ENCODE results near the gene MEIOC.
"Not testable (repeated sequence)": the region's sequence is repeated elsewhere in the genome, so short reads cannot be mapped to it uniquely, and the experiment has no call there.

The MEIOC gene

DNA sequence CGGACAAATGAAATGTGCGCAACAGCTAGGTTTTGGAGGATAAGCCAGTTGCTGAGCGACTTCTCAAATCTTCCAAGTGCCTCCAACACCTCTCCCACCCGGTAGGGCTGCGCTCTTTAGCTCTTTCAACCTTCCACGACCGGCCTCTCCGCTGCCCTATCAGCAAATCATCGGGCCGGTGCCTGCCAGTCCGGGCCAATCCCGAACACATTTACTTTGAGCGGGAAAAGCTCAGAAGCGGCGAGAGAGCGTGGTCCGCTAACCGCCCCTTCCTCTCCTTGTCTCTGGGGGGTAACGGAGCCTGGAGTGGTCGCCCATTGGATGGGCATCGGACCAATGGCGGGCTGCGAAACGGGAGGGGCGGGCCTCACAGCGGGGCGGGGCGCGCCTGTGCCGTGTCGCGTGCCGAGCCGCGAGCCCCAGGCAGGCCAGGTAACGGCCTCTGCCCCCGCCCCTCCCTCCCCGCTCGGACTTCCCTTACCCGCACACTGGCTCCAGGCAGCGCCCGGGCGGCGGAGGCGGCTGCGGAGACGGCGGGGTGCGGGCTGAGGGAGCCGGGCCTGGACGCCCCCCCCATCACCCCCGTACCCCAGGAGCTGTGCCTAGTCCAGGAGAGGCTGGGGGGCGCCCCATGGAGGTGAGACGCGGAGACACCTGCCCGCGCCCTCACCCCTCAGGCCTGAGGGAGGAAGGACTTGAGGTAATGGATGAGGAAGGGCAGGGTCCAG, at the start of gene MEIOC:
TSS of gene MEIOC (plus strand) at position 486 of the 728 bp plus-strand sequence. CDS start at position 632, 146 bp downstream.
- peak; percentile 60 for DNase-seq

GRCh38 chr17:44606658-44607057, 49.6 kb upstream of the MEIOC start:
- DNase-seq = no peak

- DNase-seq = no peak
Observed at GRCh38 chr17:44607836-44608690, 48.2 kb upstream of the MEIOC start.

DNA sequence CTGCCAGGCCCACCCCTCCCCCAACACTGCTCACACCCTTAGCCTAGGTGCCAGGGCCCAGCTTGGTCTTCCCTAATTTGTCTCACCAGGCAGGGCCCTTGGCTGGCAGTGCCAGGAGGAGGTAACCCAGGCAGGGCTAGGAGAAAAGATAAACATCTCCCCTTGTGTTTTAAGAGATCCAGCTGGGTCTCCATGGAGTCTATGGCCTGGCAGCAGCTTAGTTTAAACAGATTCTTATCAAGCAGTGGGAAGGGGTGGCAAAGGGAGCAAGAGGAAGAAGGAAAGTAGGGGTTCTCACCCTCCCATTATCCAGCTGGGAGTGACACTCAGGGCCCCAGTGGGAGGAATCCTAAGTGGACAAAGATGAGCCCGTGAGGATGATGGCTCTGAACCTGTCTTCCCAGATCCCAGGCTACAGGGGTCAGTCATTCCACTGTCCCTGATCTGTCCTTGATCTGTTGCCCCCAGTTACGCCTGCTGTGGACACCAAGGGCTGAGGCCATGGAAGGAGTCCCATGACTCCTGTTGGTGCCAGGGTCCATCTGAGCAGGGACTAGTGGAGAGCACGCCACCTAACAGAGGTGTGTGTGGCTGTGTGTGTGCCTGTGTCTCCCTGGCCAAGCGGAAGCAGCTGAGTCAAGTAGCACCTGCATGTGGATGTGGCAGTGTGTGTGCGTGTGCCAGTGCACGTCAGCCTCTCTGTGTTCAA, 47.4 kb upstream of the MEIOC start:
- no peak for DNase-seq

DNA sequence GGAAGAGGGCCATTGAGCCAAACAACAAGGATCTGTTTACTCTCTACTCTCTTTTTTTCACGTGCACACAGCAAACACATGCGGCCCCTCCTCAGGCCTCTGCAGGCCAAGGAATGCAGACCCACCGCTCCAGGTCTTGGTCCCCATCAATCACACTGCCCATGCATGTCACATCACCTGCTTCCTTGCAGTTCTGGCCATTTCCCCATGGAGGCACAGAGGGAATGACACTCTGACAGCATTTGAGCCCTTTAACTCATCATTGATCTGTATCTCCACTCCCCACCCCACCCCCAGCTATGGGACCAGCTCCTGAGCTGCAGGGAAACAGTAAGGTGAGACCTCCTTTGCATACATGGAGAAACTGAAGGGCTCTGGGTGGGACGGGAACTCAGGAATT, 45.9 kb upstream of the MEIOC start:
- no peak for DNase-seq

DNA sequence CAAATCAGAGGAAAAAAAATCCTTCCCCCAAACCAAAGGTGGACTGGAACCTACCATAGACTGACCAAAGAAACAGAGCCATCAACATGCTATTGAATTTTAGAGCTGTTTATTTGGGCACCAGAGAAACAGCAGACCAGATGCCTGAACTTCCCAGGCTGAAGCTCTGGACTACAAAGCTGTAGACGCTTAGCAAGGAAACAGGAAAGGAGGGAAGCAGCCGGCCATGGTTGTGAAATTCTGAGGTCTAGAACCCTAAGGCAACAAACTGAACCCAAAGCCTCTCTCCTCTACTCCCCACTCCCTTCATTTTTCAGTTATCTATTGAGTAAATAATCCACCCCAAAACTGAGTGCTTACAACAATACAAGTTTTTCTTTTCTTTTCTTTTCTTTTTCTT, 45.4 kb upstream of the MEIOC start:
- no peak for DNase-seq

DNA sequence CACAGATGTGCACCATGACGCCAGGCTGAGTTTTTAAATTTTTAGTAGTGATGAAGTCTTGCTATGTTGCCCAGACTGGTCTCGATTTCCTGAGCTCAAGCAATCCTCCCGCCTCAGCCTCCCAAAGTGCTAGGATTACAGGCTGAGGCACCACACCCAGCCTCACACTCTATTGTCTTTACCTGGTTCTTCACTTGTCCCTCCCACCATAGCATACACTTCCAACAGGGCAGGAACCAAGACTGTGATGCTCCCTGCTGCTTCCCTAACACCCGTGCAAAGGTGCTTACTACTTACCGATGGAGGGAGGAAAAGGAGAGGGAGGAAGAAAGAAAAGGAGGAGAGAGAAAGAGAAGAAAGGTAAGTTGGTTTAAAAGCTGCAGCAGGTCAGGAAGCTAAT, 41.4 kb upstream of the MEIOC start:
- DNase-seq = no peak

DNA sequence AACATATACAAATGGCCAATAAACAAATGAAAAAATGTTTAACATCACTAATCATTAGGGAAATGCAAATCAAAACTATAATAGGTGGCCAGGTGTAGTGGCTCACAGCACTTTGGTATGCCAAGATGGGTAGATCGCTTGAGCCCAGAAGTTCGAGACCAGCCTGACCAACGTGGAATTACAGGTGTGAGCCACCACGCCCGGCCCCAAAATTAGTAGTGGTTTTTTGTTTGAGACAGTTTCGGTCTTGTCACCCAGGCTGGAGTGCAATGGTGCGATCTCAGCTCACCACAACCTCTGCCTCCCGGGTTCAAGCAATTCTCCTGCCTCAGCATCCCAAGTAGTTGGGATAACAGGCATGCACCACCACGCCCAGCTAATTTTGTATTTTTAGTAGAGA, 37.6 kb upstream of the MEIOC start:
- DNase-seq = not testable (repeated sequence)

GRCh38 chr17:44623070-44623725, 33.1 kb upstream of the MEIOC start:
- no peak for DNase-seq

DNA sequence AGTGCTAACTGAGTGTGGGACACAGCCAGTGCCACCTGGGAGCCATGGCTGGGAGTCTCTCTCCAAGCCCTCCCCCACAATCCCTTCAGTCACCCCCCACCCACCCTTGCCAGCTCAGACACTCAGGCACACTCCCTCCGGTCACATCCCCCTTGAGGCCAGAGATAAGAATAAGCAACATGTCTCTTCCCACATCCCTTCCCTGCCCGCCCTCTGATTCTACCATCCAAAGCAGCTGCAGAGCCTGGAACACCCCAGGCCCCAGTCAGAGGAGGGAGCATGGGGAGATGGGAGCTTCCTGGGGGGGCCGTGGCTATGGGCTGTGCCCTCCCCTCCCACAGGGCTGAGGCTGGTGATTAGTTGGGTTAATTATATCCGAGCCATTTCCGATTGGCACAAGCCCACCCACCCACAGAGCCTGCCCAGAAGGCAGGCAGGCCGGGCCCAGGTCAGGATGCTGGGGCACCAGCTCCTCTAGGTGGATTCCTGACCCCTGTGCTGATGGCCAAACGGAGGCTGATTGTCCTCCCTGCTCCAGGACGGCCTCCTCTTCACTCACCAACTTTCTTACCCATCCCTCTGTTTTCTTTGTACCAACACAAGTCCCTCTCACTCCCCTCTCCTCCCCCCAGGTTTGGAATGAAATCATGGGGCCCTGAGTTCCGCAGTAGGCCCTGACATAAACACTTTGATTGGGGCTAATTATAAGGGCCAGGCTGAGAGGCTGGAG, 28.6 kb upstream of the MEIOC start:
- no peak for DNase-seq

DNA sequence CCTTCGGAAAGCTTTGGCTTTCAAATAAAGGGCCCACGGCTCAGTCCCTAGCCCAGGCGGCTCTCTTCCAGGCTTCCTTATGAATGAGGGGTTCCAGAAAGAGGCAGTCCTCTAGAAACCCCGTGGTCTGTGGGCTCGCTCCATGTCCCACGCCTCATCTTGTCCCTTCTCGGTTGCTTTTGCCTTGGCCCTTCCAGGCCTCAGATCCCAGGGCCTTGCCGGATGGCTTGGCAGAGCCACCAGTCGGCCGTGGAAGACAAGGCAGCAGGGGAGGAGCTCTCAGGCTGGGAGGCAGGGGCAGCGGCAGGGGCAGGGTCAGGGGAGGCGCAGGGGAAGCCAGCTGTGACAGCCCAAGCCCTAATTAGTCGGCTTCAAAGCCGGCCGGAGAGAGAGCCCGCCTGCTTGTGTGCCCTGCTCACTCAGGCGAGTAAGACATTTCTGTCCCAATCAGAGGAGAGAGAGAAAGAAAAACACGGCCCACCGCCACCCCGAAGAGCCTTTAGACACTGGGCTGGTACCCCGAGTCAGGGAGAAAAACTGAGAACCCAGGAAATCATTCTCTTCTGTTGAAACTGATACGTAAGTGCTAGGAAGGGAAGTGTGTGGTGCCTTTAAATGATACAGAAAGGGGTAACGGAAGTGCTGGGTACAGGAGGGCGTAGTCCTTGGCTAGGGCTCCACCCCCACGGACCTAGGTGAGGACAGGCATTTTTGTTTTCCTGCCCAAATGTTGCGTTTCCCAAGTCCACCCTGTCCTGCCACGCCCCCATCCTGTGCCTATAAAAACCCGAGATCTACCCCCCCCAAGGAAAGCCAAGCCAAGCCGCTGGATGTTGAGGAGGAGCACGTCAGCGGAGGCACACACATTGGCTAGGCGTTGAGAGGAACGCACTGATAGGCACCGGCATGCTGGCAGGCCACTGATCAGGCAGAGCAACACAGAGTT, 27.8 kb upstream of the MEIOC start:
- DNase-seq = no peak

DNA sequence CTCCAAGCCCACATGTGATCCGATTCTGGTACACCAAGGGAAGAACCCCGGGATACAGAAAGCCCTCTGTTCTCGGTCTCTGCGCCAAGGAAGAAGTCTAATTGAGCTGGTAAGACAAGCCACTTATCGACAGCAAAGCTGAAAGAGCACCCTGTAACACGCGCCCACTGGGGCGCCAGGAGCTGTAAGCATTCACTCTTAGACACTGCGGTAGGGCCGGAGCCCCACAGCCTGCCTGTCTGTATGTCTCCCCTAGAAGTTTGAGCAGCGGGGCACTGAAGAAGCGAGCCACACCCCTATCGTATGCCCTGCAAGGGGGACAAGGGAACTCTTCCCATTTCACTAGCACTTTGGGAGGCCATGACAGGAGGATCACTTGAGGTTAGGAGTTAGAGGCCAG, 27.0 kb upstream of the MEIOC start:
- no peak for DNase-seq

GRCh38 chr17:44630703-44631102, 25.6 kb upstream of the MEIOC start:
- DNase-seq = no peak

DNA sequence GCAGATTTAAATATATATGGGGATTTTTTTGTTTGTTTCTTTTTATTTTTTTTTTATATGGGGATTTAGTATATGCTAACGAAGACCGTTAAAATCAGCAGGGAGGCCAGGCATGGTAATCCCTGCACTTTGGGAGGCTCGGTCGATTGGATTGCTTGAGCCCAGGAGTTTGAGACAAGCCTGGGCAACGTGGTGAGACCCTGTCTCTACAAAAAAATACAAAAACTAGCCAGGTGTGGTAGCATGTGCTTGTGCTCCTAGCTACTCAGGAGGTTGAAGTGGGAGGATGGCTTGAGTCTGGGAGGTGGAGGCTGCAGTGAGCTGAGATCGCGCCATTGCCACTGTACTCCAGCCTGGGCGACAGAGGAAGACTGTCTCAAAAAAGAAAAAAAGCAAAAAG, 22.3 kb upstream of the MEIOC start:
- DNase-seq = no peak

GRCh38 chr17:44634401-44634800, 21.9 kb upstream of the MEIOC start:
- not testable (repeated sequence) for DNase-seq

DNA sequence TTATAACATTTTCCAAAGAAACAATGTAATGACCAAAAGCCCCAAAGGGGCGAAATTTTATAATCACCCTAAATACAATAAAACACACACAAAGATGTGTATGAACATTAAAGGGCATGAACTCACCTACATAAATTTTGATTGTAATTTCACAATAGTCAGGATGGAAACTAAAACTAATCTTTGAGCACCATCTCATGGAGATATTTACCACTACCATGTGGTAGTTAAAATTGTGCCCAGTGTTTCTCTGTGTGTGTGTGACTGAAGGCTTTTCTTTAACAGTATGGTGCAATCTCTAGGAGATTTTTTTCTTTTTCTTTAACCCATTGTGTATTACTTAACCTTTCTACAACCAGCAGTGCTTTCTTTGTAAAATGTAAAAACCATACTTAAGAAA, 19.7 kb upstream of the MEIOC start:
- DNase-seq = no peak

DNA sequence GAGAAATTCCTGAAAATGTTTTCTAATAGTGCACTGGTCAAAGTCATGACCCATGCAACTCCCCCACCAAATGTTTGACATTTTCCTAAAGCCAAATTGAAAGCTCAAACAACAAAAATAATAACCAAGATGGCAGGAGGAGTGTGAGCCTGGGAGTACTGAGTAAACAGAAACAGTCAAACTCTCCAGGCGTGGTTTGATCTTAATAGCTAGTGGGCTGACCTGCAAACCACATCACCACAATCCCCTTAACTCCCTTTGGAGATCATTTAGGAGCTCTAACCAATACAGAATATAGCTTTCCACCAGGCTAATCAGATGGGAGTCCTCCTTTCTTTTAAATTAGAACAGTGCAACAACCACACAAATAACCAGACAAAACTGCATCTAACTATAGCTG, 19.2 kb upstream of the MEIOC start:
- DNase-seq = no peak

GRCh38 chr17:44642834-44643233, 13.4 kb upstream of the MEIOC start:
- no peak for DNase-seq

DNA sequence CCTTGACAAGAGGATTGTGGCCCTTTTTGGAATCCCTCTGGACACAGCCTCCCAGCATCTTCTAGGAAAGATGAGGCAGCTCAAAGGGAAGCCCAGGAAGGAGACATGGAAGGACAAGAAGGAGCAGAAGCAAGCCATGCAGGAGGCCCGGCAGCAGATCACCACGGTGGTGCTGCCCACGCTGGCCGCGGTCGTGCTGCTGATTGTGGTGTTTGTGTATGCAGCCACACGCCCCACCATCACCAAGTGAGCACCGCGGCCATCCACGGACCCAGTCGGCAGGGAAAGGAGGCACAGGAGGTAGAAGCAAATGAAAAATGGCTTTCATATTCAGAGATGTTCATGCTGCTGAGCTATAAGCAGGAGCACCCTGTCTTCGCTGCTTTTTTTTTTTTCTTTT, 10.9 kb upstream of the MEIOC start:
- DNase-seq = no peak

DNA sequence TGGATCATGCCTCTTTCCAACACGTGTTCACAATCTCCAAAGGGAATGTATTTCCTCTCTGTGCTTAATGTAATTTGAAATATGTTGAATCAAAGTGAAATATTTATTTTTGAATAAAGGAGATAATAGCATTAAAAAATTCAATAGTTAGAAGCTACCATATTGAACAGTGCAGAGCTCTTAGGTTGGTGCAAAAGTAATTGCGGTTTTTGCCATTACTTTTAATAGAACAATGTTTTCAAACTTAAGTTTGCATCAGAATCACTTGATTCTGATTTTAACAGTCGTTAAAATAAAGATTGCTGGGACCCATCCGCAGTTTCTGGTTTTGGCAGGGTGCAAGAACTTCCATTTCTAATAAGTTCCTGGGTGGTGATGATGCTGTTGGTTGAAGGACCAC, 10.0 kb upstream of the MEIOC start:
- DNase-seq = no peak

DNA sequence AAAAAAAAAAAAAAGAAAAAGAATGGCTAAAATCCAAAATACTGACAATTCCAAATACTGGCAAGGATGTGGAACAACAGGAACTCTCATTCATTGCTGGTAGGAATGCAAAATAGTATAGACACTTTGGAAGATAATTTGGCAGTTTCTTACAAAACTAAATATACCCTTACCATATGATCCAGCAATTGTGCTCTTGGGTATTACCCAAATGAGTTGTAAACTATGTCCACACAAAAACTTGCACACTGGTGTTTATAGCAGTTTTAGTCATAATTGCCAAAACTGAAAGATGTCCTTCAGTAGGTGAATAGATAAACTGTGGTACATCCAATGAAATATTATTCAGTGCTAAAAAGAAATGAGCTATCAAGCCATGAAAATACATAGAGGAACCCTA, 8.5 kb upstream of the MEIOC start:
- no peak for DNase-seq

Measured in activated CD4-positive, alpha-beta T cell treated with anti-CD3 and anti-CD28 coated beads for 48 hours (primary cell).